ENCODE results near the gene HCN3.
"Not testable (repeated sequence)": the region's sequence is repeated elsewhere in the genome, so short reads cannot be mapped to it uniquely, and the experiment has no call there.

HCN3 gene

DNA sequence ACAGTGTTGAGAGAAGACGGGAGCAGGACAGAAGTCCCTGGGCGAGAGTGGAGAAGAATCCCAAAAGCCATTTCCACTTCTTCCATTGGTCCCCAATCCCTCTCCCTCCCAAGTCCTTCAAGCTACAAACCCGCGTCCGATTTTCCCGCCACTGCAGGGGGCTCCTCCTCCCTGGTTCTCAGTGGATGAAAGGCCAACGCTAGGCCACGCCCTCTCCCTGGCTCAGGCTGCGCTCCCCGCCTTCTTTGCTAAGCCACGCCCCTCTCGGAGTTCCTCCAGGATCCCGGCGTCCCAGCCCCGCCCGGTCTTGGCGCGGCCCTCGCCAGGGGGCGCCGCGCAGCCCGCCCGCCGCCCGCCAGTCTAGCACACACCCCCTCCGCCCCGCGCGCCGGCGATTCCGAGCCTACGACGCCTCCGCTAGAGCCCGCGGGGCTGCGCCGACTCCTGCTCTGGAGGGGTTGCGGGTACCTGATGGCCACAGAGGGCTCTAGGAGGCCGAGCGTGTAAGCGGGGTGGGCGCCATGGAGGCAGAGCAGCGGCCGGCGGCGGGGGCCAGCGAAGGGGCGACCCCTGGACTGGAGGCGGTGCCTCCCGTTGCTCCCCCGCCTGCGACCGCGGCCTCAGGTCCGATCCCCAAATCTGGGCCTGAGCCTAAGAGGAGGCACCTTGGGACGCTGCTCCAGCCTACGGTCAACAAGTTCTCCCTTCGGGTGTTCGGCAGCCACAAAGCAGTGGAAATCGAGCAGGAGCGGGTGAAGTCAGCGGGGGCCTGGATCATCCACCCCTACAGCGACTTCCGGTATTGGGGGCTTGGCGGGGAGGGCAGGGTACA lies at the start of gene HCN3:
TSS of gene HCN3 (plus strand) at position 394 of the 832 bp plus-strand sequence. CDS start at position 522, 128 bp downstream.
- FAIRE-seq (no peak), DNase-seq (ENCODE audit: low spot score) (peak; percentile 90)

DNA sequence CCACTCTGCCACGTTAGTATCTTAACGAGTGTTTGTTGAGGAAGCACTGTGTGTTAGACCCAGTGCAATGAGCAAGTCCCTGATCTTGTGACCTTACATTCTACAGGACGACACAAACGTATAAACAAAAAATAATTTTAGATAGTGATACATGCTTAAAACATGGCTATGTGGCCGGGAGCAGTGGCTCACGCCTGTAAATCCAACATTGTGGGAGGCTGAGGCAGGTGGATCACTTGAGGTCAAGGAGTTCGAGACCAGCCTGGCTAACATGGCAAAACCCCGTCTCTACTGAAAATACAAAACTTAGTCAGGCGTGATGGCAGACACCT lies 49.2 kb upstream of the HCN3 start:
- no peak for FAIRE-seq
- no peak for DNase-seq (ENCODE audit: low spot score)

DNA sequence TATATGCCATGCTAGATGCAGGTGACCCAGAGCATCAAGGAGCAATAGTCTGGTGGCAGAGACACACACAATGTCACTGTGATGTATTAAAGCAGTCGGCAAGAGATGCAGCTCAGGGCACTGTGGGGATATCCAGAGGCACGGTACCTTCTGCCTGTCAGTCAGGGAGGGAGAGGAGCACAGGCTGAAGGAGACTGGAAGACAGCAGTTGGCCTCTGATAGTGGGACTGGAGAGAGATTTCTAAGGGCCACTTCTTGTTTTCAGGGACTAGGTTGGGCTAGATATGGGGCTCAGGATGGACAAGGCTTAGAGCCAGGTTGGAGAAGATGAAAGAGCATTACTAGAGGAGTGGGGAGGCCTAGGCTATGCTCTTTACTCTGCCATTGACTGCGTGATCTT lies 46.0 kb upstream of the HCN3 start:
- FAIRE-seq; DNase-seq (ENCODE audit: low spot score): not testable (repeated sequence)

DNA sequence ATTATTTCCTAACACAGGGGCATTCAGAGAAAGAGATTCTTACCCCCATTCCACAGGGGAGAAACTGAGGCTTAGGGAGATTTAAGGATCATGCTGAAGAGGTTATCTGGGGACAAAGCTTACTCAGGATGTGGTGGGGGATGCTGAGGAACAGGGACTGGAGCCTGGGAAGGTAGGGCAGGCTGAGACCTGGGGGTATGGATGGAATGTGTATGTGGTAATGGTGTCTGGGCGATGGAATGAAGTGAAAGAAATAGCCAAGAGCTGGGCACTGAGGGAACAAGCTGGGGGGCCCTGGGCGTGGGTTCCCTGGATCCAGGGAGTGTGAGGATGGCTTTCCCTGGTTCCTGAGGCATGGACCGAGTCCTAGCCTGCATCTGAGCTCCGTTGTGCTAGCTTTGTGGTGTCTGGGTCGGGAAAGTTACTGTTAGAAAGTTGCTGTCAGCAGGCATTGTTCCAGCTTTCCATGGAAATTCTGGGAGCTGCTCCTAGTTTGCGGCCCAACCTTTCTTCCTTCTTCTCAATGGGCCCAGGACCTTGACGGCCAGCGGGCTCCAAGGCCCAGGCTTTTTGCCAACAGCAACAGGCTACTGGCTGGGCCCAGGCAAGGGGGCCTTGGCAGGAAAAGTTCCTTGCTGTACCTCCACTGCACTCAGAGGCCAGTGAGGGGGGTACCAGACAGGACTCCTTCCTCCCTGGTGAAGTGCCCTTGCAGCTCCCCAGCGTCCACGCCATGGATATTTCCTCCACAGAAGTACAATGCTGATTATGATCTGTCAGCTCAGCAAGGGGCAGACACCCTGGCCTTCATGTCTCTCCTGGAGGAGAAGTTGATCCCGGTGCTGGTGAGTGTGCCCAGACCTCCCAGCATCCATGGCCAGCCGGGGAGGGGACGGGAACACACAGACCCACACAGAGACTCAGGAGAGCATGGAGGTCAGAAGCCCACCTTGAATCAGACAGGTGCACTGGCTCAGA lies 45.0 kb upstream of the HCN3 start:
- FAIRE-seq; DNase-seq (ENCODE audit: low spot score): not testable (repeated sequence)

DNA sequence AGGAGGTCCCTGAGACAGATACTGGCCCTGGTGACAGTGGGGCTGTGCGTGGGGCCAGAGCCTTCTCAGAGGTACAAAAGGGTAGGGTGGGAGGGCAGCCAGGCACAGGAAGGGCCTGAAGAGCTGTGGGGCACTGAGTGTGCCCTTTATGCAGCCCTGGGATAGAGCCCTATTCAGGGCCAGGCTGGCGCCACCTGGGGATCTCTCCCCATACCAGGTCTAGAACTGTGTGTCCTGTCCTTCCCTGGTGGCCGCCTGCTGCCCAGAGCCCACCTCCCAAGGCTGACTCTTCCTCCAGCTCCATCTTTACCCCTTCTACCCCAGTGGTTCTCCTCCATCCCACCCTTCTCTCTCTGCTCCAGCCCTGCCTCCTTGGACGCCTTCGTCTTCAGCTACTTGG lies 43.8 kb upstream of the HCN3 start:
- not testable (repeated sequence) for FAIRE-seq; DNase-seq (ENCODE audit: low spot score)

DNA sequence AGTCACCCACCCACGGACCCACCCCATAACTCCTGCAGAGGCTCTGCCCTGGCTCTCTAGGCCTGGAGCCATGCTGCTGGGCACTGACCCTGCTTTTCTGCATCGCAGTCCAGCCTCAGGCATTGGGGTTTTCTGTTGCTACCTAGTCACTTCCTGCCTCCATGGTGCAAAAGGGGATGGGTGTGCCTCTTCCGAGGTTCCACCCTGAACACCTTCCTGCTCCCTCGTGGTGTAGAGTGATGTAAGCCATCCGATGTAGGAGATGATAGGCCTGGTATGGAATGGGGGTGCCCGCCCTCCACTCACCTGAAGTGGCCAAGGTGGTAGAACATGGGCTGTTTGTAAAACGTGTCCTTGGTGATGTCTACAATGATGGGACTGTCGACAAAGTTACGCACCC lies 41.9 kb upstream of the HCN3 start:
- DNase-seq (ENCODE audit: low spot score); FAIRE-seq: not testable (repeated sequence)

DNA sequence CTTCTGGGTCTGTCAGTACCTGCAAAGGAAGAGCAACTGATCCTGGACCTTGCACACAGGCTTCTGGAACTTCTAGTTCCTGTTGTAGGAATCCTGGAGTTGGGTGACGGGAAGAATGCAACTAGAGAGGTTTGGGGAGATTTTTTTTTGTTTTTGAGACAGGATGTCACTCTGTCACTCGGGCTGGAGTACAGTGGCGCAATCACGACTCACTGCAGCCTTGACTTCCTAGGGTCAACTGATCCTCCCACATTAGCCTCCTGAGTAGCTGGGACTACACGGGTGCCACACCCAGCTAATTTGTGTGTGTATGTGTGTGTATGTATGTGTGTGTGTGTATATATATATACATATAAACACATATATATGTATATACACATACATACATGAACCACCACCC lies 40.8 kb upstream of the HCN3 start:
- FAIRE-seq, result no peak
- no peak for DNase-seq (ENCODE audit: low spot score)

DNA sequence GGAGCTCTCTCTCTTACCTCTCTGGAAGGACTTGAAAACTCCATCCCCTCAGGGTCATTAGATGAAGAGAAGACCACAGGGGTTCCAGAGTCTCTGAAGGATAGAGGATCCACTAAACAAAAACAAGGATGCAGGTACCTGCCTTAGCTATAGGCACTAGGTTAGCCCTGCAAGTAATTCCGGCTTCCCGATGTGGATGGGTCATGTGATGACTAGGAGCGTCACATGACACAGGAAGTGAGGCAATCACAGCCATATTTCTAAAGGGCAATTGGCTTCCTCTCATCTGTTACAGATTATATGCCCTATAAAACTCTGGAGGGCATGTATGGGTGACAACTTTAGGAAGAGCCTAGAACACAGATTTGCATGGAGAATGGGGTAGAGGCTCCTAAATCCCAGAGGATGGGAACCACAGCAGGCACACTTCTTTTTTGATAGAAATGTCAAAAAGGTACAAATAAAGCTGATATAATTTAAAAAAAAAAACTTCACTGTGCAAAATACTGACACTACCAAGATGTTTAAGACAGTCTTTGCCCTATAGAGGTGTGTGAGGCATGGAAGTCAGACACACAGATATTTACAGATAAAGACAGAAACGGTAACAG lies 36.1 kb upstream of the HCN3 start:
- no peak for FAIRE-seq

DNA sequence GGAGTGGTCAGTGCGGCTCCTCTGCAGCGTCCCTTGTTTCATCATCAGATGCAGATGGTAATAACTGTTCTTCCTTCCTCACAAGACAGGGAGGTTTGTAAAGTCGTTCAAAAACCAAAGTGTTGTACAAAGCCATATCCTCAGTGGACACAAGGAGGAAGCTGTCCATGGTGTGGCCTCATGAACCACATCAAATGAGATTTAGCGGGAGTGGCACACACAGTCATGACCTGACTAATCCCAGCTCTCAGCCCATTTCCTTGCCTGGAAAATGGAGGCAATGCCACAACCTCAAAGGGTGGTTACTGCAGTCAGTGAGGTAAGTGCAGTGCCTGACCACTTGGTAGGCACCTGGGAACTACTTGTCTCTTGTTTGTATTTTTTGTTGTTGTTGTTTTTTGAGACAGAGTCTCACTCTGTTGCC lies 35.4 kb upstream of the HCN3 start:
- peak; percentile 7 for DNase-seq (ENCODE audit: low spot score)
- FAIRE-seq, result no peak

More for the DNA sequence above, 36.1 kb upstream of the HCN3 start:
- DNase-seq (ENCODE audit: low spot score), result peak; percentile 65

DNA sequence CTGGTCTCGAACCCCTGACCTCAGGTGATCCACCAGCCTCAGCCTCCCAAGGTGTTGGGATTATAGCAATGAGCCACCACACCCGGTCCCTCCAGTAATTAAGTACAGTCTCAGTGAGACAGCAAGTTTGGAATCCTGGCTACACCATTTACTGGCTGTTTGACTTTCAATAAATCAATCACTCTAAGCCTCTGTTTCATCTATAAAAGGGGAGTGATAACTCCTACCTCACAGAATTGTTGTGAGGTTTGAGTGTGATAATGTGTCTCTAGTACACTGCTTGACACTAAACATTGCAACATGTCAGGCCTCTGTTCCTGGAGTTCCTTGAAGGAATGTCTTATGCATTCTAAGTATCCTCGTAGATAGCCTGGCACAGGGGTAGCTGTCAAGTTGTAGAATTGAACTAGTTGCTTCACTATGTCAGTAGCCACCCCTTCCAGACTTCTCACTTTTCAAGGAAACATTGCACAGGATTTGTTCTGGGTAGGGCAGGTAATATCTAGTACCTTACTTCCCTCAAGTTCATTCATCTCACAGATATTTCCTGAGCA lies 34.4 kb upstream of the HCN3 start:
- DNase-seq (ENCODE audit: low spot score) (no peak), FAIRE-seq (no peak)

DNA sequence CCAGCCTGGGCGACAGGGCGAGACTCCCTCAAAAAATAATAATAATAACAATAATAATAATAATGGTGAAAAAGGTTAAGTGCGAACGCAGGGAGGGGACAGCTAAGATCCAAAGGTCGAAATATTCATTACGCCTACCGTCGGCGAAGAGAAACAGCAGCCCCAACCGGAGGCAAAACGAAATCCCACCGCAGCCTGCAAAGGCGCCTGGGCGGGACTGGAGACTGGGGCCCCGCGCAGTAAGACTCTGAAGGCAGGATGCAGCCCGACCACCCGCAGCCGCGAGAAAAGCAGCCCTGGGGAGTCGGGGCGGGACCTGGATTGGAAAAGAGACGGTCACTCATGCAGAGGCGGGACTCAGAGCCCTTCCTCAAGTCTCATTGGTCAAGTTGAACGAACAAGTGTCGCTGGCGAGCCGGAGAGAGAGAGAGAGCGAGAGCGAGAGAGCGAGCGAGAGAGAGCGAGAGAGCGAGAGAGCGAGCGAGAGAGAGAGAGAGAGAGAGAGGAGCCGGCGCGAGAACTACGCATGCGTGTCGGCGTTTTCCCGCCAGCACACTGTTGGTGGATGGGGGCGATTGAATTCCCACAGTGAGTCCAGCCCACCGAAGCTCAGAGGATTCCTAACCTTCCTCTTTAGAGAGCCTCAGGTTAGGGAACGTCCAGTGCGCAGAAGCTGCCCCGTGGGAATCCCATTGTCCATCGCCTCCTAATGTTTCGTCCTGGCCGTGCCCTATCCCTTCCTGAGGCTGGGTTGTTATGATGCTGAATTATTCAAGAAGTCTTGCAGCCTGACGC lies 32.7 kb upstream of the HCN3 start:
- DNase-seq (ENCODE audit: low spot score), result peak; percentile 95
- FAIRE-seq, result peak; percentile 74

DNA sequence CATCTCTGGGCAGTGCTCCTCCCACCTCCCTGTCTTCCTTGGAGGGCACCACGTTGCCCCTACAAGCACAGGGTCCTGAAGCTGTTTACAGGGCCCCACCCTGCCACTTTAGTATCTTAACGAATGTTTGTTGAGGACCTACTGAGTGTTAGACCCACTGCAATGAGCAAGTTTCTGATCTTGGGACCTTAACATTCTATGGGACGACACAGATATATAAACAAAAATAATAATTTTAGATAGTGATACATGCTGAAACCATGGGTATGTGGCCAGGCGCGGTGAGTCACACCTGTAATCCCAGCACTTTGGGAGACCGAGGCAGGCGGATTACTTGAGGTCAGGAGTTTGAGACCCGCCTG lies 32.1 kb upstream of the HCN3 start:
- FAIRE-seq (no peak), DNase-seq (ENCODE audit: low spot score) (no peak)

DNA sequence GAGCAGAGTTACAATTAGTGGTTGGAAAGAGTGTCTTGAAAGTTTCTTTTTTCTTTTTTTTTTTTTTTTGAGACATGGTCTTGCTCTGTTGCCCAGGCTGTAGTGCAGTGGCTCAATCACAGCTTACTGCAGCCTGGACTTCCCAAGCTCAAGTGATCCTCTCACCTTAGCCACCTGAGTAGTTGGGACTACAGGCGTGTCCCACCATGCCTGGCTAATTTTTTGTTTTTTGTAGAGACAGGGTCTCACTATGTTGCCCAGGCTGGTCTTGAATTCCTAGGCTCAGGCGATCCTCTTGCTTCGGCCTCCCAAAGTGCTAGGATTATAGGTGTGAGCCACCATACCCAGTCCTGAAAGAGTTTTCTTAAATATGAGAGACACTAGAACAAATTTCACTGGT lies 30.5 kb upstream of the HCN3 start:
- FAIRE-seq; DNase-seq (ENCODE audit: low spot score): not testable (repeated sequence)

DNA sequence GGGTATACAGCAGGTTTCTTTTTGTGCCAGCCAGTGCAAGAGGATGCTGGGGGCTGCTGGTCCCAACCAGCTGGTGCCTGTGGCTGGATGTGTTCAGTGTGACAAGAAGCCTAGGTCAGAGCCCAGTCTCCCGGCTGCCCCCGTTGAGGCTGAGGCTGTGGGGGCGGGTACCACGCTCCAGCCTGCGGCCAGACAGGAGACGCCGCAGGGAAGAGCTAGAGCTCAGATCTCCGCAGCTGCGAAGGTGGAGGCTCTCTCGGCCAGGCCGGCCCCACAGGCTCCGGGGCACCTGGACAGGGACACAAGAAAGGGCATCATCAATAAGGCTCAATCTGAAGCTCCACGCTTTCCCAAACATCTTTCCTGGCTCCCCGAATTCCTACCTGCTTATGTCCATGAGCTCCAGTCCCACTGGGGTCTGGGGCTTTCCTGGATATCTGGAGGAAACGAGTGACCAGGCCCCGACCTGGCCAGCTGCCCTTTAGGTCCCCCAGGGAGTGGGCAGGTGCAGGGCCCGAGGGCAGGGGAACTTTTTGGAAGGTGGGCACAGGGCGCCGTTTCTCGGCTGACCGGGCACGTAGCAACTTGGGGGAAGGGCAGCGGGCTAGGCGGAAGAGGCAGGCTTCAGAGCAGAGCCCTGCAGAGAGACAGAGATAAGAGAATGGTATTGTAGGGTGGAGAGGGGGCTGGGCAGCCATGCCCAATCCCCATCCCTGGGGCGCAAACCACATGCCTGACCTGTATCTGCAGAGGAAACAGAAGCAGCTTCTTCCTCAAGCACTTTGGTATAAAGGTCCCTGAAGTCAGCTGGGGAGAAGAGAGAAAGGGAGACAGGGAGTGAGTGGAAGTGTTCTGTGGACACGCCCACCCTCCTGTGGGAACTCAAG lies 29.4 kb upstream of the HCN3 start:
- no peak for FAIRE-seq
- DNase-seq (ENCODE audit: low spot score), result no peak

DNA sequence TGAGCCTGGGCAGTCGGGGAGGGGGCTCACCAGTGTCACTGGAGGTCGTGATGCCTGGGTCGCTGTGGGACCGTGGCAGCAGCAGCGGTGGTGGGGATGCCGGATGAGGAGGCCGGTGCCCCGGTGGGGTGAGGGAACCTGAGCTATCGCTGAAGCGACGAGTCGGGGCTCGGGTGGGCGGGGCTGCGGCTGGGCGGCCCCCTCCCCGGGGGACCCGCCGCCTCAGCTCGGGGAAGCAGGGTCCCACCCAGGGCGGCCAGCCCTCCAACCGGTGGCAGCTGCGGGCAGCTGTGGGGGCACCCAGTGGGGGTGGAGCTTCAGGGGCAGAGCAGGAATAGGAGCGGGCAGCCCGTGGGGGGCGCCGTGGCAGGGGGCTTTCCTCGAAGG lies 27.0 kb upstream of the HCN3 start:
- DNase-seq (ENCODE audit: low spot score) (no peak), FAIRE-seq (no peak)

DNA sequence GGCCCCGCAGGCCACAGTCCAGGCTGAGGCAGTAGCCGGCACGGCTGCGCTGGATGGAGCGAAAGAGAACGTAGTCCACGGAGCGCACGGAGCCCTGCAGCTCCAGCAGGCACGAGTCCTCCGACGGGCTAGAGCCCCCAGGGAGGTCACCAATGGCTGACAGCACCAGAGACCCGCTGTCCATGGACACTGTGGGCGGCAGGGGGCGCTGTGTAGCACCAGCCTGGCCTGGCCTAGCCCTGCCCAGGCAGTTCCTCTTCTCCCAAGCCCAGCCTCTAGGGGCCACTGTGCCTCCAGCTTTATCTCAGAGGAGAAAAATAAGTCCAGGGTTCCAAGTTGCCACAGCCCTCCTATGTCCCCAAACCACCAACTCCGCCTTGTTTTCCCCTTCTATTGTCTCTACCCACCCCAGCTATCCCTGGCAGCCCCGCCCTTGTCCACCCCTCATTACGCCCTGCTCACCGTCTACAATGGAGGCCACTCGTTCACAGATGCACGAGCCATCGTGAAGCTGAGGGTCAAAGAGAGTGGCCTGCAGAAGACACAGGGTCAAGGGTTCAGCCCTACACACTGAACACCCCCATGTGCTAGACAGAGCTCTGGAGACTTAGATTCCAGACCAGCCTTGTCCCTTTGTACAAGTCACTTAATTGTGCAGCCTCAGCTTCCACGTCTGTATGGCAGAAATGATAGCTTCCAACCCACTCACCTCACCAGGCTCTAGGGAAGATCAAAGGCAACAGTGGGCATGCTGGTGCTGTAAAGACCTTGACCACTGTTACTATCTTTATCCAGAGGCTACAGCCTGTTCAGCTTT lies 26.4 kb upstream of the HCN3 start:
- DNase-seq (ENCODE audit: low spot score) (peak; percentile 83), FAIRE-seq (no peak)

DNA sequence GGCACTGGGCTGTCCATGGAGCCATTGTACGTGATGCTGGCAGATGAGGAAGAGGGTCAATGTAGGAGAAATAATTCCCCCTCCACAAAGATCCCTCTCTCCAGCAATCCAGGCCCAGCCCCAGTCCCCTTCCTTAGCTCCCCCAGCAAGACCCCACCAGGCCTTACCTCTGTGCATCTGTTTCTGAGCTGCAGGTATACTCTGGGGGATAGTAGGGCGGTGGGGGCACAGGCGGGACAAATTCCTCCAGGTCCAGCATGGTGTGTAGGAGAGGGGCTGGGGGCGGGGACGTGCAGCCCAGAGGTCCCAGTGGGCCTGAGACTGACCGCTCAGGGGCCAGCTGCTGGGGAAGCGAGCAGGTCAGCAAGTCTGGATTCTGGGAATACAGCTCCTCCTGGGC lies 25.7 kb upstream of the HCN3 start:
- DNase-seq (ENCODE audit: low spot score) (no peak), FAIRE-seq (no peak)

DNA sequence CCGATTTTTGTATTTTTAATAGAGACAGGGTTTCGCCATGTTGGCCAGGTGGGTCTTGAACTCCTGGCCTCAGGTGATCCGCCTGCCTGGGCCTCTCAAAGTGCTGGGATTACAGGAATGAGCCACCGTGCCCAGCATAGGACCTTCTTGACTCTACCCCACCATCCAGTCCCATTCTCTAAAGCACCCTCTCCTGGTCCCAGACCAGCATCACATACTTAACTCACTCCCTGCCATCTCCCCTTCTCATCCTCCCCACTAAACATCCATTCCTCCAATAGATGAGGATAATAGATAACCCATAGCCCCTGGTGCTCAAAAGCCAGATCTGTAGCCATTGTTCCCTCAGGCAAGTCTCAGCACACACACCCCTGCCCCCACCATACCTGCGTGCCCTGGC lies 24.1 kb upstream of the HCN3 start:
- DNase-seq (ENCODE audit: low spot score), result no peak
- FAIRE-seq, result no peak

DNA sequence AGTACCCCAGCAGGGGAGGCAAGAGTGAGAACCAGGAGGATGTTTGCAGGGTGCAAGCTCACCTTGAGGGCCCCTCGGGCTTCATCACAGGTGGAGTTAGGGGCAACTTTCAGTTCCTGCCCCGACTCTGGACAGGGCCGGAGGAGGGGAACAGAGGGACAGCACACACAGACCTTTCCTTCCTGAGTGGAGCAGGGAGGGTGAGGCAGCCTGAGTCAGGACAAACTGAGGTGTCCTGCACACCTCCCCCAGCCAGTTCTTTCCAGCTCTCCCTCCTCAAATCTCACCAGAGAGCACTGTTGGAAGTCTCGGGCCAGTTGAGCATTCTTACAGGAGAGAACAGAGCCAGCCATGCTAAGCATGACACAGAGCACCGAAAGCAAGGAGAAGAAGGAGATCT lies 23.5 kb upstream of the HCN3 start:
- DNase-seq (ENCODE audit: low spot score), result peak; percentile 14

More for the DNA sequence above, 23.5 kb upstream of the HCN3 start:
- no peak for FAIRE-seq

Data from RCC 7860 (cell line).